HG03175 (cell line): ENCODE data around the gene VWF.
"Not testable (repeated sequence)": the region's sequence is repeated elsewhere in the genome, so short reads cannot be mapped to it uniquely, and the experiment has no call there.

Source experiments
- ATAC-seq: cut with Tn5 transposase; IDR thresholded peaks from one replicate; pipeline ENCODE4 v1.9.1; 2021; ENCODE audit warnings: mild to moderate bottlenecking, moderate library complexity; ENCODE audit not compliant: unreplicated experiment

VWF gene

DNA sequence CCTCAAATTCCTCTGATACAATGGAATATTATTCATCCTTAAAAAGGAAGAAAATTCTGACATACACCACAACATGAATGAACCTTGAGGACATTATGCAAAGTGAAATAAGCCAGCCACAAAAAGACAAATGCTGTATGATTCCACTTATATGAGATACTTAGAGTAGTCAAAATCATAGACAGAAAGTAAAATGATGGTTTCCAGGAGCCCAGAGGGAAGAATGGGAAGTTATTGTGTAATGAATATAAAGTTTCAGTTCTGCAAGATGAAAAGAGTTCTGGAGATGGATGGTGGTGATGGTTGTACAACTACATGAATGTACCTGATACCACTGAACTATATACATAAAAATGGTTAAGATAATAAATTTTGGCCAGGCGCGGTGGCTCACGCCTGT, 18.3 kb downstream of the VWF start:
- ATAC-seq, result no peak

DNA sequence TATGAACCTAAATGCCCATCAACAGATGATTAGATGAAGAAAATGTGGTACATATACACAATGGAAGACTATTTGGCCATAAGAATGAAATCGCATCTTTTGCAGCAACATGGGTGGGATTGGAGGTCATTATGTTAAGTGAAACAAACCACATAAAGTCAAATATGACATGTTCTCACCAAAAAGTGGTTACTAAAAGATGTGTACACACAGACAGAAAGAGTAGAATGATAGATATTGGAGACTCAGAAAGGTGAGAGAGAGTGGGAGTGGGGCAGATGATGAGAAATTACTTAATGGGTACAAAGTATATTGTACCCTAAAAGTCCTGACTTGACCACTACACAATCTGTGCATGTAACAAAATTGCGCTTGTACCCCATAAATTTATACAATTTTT, 19.6 kb downstream of the VWF start:
- no peak for ATAC-seq

DNA sequence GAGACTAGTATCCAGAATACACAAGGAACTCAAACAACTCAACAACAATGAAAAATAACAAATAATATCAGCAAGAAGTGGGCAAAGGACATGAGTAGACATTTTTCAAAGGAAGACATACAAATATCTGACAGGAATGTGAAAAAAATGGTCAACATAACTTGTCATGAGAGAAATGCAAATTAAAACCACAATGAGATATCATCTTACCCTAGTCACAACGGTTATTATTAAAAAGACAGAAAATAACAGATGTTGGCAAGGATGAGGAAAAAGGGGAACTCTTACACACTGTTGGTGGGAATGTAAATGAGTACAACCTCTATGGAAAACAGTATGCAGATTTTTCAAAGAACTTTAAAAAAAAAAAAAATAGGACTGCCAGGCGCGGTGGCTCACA, 20.4 kb downstream of the VWF start:
- ATAC-seq, result no peak

DNA sequence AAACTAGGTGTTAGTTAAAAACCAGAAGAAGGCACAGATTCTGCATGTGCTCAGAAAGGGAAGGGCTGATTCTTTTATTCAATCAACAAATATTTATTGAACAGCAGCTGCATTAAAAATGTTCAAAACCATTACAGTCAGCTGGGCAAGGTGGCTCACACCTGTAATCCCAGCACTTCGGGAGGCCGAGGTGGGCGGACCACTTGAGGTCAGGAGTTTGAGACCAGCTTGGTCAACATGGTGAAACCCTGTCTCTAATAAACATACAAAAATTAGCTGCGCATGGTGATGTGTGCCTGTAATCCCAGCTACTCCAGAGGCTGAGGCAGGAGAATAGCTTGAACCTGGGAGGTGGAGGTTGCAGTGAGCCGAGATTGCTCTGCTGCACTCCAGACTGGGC, 22.4 kb downstream of the VWF start:
- ATAC-seq, result not testable (repeated sequence)

DNA sequence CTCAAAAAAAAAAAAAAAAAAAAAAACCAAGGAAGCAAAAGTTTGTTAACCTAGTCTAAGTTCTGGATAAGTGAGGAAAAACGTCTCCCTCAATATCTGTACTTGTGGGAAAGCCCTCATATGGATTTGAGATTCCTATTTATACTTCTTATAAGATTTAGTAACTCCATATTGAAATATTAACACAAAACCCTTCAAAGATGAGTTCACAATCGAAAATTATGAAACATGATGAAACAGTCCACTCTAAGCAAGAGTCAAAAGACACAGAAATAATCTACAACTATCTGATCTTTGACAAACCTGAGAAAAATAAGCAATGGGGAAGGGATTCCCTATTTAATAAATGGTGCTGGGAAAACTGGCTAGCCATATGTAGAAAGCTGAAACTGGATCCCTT, 25.2 kb downstream of the VWF start:
- ATAC-seq, result no peak

DNA sequence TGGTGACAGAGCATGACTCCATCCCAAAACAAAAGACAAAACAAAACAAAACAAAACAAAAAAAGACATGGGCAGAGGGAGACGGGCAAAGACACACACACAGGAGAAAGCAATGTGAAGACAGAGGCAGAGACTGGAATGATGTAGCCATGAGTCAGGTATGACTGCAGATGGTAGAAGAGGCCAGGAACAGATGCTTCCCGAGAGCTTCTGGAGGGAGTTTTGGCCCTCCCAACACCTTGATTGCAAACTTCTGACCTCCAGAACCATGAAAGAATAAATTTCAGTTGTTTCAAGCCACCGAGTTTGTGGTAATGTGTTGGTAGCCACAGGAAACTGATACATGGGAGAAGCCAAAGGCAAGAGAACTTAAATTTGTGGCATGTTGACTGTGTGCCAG, 27.1 kb downstream of the VWF start:
- no peak for ATAC-seq

DNA sequence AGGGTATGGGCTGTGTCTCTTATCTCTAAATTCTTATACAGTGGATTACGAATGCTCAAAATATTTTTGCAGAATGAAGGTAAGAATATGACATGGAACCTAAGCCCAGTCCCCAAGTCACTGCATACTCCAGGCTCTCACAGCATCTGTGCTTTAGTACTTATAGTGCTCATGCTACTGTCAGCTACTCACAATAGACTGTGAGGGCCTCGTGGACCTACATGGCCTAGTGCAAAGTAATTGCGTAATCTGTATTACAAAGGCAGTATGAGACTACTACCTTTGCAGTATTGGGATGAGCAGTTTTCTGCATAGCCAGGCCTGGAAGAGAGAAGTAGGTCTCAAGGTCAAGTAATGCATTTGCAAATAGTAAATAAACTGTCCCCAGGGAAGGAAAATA, 27.9 kb downstream of the VWF start:
- no peak for ATAC-seq

DNA sequence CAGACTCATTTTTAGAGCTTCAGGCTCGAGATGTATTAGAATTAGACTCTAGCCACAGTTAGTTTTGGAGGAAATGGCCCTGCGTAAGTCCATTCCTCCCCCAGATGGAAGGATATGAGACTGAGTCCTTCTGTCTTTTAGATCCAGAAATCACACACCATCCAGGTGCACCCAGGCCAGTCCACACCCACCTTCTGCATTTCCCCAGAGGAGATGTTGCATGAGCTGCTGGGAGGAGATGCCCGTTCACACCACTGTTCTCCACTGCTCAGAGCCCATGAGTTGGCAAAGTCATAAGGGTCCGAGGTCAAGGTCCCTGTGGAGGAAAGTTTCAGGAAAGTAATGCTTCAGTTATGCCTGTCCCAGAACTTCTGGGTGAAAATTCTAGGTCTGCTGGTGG, 29.2 kb downstream of the VWF start:
- ATAC-seq, result no peak

DNA sequence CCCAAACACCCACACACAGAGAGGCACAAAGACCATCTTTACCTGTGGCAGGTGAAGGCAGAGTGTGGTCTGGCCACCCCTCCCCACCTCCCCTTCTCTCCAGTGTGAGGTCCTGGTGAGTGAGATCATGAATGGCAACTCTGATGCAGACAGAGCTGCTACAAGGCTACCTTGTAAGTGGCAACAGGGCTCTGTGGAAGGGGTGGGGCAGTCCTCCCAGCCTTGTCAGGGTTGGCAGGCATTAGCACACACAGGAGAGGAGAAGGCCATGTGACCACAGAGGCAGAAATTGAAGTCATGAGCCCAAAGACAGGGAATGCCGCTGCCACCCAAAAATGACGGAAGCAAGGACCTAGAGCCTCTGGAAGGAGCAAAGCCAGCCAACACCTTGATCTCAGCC, 30.7 kb downstream of the VWF start:
- ATAC-seq, result no peak

DNA sequence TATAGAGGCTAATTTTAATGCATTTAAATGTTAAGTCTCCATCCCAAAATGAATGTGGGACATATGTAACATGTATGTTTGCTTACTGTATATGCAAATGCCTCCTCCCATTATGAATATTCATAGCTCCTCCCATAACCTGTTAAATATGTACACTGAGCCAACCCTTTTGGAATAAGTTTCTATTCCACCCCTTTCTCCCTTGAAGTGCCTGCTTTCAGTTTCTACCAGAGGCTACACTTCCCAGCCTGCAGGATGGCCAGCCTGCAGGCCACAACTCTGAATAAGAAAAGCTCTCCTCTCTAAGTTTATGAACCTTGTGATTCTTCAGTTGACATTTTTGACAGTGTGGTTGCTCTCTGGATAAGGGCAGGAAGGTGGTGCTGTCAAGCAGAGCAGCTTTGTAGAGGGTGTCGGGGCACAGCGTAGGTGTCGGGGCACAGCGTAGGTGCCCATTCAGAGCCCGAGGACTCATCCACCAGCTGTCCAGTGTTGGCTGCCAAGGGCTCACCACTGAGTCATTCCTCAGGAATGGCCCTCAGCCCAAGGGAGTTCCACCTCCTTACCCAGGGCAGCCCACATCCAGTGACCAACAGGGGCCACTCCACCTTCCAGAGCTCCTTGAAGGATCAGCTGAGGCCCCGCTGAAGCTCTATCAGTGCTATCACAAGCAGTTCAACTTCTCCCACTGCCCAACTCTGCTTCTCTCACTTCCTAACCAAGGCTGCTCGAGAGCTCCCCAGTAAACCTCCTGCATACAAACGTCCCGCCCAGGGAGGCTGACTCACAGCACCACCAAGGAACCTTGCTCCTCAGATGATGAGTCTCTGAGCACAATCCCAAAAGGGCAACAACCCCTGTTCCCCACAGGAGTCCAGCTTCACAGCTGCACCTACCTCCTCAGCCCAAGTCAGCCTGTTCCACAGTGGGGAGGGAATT, 31.4 kb downstream of the VWF start:
- no peak for ATAC-seq

DNA sequence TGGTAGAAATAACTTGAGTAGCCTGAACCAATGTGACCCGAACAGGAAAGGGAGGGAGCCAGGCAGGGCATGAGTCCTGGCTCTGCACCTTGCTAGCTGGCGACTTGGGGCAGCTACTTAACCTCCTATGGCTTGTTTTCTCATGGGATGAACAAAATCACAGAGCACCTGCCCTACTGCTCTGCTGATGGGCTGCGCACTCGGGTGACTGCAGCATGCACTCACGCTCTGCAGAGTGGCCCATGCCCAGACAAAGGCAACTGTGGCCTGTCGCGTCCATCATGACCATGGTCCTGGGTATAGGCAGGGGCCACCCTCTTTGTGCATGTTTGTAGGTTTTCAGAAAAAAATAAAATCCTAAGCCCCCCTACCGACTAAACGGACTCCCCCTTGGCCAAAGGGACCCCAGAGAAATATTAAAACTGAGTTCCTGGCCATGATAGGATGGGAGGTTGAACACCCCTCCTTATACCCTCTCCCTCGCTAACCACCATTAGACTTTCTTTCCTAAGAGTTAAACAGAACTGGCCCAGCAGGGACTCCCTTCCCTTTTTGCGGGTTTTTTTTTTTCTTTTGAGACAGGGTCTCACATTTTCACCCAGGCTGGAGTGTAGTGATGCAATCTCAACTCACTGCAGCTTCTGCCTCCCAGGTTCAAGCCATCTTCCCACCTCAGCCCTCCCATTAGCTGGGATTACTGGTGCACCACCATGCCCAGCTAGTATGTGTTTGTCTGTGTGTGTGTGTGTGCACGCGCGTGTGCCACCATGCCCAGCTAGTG, 32.5 kb downstream of the VWF start:
- ATAC-seq, result no peak

DNA sequence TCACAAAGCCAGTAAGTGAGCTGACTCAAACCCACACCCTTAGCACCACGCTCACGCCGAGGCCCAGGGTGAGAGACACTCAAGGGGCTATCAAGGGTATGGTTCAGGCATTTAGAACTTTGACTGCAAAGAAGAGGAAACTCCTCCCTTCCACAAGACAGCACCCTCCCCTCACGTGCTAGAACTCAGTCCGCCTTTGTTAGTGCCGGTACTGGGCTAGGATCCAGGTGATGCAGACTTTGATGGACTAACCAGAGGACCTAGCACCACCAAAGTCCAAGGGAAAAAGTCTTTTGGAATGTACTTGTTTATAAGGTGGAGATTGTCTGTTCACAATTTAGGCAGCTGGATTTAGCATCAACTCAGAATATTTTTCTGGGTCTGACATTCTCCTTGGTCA, 33.7 kb downstream of the VWF start:
- ATAC-seq, result no peak

DNA sequence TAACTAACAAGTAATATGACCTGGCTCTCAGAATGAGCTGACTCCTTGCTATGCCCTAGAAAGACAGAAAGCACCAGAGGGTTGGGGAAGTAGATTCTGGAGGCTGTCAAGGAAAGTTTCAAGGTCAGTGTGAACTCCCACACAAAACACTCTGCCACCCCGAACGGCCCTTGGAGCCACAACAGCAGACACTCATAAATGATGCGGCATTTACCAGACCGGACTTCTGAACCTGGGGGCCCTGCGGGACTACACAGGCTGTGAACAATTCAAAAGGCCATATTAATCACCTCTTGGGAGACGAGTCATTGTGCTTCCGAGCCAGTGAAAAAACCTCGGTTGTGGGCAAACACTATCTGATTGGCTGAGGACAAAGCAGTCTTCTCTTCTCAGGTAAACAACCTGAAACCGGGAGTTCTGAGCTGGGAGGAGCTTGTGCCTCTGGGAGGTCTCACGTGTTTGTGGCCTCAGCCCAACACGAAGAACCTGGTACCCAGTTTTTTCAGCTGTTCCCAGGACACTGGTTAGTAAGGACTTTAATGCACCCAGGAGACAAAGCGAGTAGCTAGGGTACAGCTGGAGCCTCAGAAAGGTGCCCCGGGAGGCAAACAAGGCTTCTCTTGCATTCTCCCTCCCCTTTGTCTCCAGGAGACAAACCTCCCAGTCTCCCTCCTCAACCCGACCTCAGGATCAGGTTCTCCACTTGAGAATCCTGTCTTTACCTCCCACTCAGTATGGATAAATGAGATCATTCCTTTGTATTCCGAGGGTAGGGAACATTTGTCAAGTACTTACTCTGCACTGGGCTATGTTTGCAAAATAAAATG, 35.3 kb downstream of the VWF start:
- no peak for ATAC-seq

DNA sequence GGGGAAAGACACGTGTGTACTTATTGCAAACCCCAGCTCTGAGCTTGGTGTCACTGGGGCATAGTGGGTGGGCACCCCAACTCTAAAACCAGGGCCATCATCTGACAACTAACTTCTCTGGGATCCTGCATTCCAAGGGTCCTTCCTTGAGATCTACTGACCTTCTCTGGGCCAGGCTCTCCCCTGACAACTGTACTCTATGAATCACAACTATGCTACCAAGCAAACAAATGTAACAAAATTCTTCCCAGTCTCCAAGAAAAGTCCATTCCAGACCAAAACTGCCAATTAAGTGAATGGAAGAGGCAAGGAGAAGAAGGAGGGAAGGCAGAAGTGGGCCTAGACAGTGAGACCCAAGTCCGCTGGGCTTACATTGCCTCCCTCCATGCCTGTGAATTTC, 38.2 kb downstream of the VWF start:
- no peak for ATAC-seq

DNA sequence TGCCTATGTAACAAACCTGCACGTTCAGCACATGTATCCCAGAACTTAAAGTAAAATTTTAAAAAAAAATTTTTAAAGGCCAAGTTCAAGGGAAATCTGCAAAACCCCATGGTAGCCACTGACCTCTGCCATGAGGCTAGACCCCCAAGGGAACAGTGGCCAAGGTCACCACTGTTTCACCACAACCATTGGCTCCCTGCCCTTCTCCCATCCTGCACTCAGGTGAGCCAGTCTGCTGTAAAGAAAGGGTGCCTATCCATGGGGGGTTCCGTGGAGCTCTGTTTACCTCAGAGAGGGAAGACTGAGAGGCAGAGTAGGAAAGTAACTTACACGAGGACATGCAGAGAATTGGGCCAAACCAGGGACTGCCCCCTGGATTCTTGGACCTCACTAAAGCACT, 38.6 kb downstream of the VWF start:
- no peak for ATAC-seq

DNA sequence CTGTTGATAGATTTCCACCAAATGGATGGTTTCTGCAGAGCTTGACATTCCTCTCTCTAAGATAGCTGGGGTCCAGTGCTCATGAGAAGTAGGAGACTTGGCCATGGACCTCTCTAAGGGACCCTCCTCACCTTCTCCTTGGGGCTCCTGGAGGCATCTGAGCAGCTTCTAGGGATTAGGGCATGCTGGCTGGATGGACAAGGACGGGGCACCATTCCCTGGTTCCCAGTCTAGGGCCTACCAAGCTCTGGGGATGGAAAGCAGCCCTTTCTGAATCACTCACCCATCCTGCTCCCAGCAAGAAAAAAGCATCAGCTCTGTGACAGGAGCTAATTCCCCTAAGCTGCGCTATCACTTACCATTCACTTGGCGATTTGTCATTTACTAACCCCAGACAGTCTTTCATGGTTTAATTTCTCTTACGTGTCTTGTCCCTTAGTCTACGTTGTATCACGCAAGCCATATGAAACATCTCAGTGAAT, 39.5 kb downstream of the VWF start:
- ATAC-seq, result no peak

DNA sequence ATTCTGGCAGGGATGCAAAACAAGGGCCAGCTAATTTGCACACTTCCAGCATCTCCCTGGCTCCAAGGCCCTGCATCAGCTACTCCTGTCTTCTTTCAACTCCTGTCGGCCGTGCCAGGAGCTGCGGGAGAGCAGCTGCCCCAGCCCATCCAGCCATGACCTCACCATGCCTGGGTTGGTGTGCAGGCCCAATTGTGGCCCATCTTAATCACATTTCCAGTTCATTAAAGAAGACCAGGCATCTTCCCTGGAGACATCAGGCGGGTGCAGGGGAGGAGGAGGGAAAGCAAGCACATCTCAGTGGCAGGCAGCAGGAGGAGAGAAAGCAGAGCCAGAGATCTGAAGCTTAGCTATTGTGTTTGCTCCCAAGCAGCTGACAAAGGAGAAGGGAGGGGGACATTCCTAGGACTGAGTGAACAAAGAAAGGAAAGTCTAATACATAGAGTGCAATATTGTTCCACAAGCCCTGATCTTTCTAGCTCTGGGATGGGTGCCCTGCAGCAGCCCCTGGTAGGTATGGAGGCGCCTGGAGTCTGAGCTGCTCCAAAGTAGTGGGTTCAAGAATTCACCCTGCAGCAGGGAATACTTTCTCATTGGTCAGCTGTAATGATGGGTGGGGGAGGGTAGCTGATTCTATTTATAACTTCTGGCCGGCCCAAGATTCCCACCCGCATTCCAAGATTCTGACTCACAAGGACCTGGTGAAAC, 40.1 kb downstream of the VWF start:
- no peak for ATAC-seq

DNA sequence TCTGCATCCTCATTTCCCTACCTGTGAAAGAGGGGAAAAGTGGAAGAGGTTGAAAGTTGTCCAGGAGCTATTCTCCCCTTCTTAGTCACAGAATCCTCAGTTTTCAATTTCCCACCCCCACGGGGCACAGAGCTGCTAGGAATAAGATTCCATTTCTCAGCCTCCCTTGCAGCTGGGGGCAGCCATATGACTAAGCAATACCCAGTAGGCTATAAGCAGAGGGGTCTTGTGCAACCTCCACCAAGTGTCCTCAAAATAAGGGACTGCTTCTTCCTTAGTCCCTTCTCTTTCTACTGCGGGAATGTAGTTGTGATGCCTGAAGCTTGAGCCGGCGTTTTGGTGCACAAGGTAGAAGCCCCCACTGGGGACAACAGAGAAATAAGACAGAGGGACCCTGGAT, 40.9 kb downstream of the VWF start:
- ATAC-seq, result no peak

DNA sequence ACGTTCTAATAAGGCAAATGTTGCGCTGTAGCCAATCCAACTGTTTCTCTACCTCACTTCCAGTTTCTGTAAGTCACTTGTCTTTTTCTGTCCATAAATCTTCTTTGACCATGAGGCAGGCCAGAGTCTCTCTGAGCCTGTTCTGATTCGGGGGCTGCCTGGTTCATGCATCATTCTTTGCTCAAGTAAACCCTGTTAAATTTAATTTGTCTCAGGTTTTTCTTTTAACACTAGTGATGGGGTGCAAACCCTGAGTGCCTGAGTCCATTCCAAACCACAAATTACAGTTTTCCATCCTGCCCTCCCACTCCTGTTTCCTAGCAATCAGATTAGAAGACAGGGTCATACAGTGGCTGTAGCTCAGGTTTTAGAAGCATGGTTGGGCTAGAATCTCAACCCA, 41.9 kb downstream of the VWF start:
- ATAC-seq, result no peak

DNA sequence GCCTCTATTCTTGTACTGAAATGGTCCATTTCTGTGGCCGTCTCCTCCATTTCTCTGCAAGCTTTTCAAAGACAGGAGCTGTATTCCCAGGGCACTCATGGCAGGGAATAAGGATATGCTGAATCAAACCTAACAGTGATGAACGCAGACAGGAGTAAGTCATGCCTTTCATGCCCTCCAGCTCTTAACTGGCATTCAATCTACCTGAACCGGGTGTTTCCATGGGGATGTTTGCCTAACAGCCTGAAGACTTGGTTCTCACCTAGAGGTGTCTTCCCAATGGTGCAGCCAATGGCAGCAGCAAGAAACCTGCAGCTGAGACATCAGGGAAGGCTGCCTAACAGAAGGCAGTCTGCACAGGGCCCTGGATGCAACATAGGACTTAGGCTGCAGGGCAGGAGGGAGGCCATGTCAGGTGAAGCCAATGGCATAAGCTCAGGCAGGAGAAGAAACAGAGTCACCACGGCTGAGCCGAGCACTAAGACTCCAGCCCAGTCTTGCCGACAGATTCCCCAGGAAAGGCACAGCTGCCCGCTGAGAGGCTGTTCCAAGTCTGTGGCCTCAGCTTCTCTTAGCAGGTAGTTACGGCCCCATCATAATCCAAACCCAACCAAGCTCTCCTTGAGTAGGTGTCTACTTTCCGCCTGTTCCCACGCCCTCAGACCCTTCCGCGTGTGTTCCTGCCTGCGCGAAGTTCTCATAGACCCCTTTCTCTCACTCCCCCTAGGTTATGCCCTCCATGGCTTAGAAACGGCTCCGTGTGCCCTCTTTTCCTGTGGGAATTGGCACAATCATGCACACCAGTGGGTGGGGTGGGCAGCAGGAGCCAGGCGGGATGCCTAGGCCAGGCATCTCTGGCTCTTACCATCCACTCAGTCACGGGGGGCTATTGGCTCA, 44.1 kb downstream of the VWF start:
- ATAC-seq, result no peak
